ENCODE data around the gene METAP1D.
"Not testable (repeated sequence)": the region's sequence is repeated elsewhere in the genome, so short reads cannot be mapped to it uniquely, and the experiment has no call there.

Gene METAP1D

DNA sequence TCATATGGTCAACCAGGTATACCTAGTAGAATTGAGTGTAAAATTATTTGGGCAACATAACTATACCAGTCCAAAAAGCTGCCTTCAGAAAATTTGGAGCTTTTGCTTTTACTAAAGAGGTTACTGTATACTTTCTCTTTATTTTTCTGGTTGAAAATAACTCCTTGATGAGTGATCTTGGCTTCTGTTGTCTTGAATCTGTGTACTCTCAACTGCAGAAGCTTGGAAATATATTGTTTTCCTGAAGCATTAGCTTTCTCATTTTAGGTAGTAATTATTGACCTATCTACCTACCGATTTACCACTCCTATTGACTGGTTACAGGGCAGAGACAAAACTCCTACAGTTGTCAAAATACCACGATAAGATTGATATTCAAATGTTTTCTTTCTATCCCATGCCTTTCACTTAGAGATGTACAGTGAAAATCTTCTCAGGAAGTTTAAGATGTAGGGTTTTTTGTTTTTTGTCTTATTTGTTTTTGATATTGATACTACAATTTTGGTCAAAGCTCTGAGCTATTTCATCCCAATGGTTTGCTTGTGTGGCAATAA lies 49.9 kb downstream of the METAP1D start:
- DNase-seq = no peak

DNA sequence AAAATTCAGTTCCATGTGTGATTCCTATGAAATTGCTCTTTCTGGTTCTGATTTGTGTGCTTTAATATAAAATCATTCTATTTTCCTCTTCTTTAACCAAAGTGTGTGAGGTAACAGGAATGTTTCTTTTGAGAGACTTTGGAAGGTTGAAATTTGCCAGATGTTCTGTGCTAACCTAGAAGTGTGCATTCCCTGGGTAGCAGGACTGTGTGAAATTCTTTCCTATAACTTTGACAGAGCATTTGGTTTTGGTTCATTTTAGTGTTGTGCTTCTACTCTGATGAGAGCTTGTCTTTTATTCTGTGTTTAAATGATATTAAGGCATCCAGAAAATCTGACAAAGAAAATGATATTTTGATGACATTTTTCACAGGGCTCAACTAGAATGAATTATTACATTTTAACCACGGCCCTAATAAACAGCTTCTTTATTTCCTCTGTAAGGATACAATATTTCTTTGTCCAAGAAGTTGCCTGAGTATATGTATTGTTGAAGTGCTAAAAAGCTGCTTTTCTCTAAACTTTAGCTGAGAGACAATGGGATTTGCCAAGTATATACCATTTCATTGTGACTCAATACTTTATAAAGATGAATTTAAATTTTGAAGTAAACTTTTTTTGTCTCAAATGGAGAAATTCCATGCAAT lies 50.8 kb downstream of the METAP1D start:
- DNase-seq = no peak

- DNase-seq = no peak
Observed at GRCh38 chr2:172052000-172052983, 52.5 kb downstream of the METAP1D start.

DNA sequence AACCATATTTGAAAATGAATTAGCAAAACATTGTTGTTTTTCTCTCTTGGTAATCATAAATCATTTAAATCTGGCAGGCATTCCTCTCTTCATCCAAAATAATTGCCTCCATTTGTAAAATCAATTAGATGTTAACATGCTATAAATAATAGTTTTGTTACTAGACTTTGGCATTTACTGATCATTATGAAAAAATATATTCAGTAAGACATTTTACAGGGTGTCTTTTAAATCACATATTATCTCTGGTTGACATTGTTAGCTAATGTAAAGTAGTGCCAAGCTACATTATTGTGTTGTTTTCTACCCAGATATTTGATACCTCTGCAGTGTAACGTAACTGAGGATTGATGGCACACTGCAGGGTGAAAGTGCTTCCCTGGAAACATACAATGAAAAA lies 53.7 kb downstream of the METAP1D start:
- no peak for DNase-seq

GRCh38 chr2:172056293-172056692 lies 56.5 kb downstream of the METAP1D start:
- no peak for DNase-seq

DNA sequence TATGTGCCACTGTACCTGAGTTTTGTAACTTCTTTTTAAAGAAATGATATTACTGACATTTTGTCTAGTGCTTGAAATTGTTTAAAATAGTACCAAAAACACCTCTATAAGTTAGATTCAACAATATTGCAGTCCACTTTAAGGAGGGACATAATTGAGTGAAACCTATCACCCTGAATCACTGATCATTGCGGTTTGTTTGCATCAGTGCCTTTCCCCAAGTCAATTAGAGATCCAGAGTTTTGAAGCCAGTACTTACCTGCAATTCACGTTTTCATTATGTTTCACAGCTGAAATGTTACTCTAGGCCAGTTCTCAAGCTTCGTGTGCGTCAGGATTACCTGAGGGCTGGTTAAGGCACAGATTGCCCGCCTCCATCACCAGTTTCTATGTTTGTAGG lies 58.9 kb downstream of the METAP1D start:
- no peak for DNase-seq

- not testable (repeated sequence) for DNase-seq
Observed at GRCh38 chr2:172060118-172060517, 60.4 kb downstream of the METAP1D start.

GRCh38 chr2:172062402-172063004 lies 62.8 kb downstream of the METAP1D start:
- DNase-seq = no peak

GRCh38 chr2:172063446-172063845 lies 63.7 kb downstream of the METAP1D start:
- DNase-seq = no peak

GRCh38 chr2:172065111-172065510 lies 65.4 kb downstream of the METAP1D start:
- no peak for DNase-seq

DNA sequence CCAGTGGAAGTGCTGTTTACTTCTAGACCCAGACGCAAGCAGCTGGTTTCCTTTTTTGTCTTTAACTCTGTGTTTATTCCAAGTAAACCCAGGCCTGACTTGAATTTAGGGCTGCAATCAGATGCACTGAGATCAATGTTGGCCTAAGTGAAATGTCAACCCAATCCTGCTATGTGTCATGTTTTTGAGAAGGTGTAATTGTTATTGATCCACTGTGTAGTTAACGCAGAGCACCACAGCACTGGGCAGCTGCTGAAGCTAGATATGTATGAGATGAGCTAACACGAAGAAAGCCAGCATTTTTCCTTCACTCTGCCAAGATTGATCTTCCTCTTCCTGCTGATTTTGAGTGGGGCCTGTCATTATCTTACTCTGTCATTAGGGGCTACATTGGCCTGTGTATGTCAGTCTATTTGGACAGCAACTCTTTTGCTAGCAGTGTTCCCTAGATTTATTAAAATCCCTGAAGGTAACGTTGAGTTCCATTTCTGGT lies 66.7 kb downstream of the METAP1D start:
- no peak for DNase-seq

GRCh38 chr2:172067905-172068304 lies 68.2 kb downstream of the METAP1D start:
- DNase-seq = not testable (repeated sequence)

DNA sequence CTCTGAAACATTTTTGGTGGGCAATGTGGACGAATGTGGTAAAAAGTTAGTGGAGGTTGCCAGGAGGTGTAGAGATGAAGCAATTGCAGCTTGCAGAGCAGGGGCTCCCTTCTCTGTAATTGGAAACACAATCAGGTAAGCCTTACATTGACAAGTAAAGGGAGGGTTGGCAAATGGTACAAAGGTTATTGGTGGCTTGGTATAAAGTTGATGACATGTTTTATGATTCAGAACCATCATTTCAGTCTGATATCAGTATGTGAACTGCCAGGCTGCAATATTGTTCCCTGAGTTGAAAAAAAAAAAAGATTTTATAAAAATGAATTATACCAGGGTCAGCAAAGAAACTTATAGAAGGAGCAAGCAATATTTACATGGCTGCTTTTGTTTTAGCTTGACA lies 71.2 kb downstream of the METAP1D start:
- DNase-seq = no peak

- DNase-seq = no peak
Observed at GRCh38 chr2:172072303-172072702, 72.5 kb downstream of the METAP1D start.

DNA sequence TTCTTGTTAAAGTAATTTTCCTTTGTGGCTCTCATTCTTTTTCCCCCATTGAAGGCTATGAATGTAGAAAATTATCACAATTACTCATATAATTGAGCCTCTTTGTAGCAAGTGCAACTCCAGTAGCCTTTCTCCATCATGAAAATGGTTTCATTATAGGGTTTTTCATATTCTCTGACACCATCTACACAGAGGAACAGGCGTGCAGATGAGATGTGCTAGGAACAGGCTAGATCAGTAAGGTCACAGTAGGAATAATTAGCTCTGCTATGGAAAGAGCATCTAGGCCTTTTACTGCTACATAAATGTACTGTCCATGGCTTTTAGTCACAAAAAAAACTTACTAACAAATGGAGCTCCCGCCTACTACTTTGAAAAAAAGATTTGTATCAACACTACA lies 73.0 kb downstream of the METAP1D start:
- DNase-seq = no peak

DNA sequence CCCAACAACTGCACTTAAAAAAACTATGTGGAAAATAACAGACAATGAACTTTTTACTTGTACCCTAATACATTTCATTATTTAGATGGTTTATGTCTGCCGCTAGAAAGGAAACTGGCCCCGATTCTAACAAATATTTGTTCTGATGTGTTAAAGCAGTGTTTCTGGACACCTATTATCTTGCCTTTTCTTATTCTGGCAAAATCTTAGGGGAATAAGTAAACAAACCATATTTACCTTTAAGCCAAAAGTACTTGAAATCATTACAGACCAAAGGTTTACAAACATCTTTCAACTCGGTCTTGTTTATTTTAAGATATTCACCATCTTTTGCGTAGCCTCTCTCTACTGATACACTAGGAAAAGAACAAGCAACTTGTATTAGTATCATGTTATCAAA lies 73.8 kb downstream of the METAP1D start:
- no peak for DNase-seq

GRCh38 chr2:172074254-172074653 lies 74.5 kb downstream of the METAP1D start:
- no peak for DNase-seq

- no peak for DNase-seq
Observed at GRCh38 chr2:172079416-172079815, 79.7 kb downstream of the METAP1D start.

GRCh38 chr2:172079838-172080640 lies 80.3 kb downstream of the METAP1D start:
- no peak for DNase-seq

- DNase-seq = no peak
Observed at GRCh38 chr2:172080641-172081220, 81.0 kb downstream of the METAP1D start.

- DNase-seq = no peak
Observed at GRCh38 chr2:172081221-172082022, 81.7 kb downstream of the METAP1D start.
